DOHH2 (cell line): ENCODE measurements around the gene AREG.

Source experiments
- EZH2phosphoT487 ChIP-seq: fragments of 200-600 bp; sonication (generic); IDR thresholded peaks from 2 replicates; pipeline ENCODE4 v1.6.1; 2017; ENCODE audit warnings: borderline replicate concordance, mild to moderate bottlenecking, antibody characterized with exemption, low read length, moderate library complexity, mixed read lengths
- TF ChIP-seq, protein P1 (sequence below): fragments of 200-600 bp; sonication (generic); IDR thresholded peaks from one replicate; pipeline ENCODE4 v1.5.1; 2014; ENCODE audit warnings: antibody characterized with exemption, mild to moderate bottlenecking, low read depth, low read length; ENCODE audit not compliant: poor library complexity, severe bottlenecking

DNA sequence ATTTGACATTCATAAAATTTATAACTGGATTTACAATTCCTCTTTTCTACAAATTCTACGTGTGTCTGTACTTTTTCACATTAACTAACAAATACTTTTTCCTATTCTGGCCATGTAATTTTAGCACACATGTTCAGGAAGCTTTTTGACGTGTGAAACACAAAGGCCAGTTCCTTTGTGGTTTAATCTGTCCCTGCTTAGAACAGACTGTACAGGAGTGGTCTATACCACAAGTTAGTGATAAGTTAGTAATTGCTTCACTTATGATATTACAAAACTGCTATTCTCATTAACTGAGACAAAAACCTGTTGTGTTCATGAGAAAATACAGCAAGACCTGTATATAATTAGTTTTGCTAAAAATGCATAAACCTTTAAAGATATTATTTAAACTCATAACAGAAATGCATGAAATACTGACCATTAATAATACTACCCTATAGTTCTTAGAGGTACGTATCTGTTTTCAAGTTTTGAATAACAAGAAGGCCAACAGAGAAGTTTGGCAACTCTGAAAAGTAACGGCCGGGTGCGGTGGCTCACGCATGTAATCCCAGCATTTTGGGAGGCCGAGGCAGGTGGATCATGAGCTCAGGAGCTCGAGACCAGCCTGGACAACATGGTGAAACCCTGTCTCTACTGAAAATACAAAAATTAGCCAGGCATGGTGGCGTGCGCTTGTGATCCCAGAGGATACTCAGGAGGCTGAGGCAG, 13.7 kb upstream of the AREG start:
- TF ChIP-seq, protein P1, sequence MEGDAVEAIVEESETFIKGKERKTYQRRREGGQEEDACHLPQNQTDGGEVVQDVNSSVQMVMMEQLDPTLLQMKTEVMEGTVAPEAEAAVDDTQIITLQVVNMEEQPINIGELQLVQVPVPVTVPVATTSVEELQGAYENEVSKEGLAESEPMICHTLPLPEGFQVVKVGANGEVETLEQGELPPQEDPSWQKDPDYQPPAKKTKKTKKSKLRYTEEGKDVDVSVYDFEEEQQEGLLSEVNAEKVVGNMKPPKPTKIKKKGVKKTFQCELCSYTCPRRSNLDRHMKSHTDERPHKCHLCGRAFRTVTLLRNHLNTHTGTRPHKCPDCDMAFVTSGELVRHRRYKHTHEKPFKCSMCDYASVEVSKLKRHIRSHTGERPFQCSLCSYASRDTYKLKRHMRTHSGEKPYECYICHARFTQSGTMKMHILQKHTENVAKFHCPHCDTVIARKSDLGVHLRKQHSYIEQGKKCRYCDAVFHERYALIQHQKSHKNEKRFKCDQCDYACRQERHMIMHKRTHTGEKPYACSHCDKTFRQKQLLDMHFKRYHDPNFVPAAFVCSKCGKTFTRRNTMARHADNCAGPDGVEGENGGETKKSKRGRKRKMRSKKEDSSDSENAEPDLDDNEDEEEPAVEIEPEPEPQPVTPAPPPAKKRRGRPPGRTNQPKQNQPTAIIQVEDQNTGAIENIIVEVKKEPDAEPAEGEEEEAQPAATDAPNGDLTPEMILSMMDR, result no peak
- TF ChIP-seq EZH2phosphoT487, result no peak
